Measurements from ENCODE around the gene SLC26A9. TPM values are rescaled to one million over a fixed set of nuclear protein-coding genes. Genes with fewer than 3 reads are reported as not detected.

The SLC26A9 gene
- total and polyA plus RNA-seq, 2 donors (not counting 3 experiments of a cell fraction or from before 2014, with no cell fraction given) = 0.10 to 0.20 TPM

DNA sequence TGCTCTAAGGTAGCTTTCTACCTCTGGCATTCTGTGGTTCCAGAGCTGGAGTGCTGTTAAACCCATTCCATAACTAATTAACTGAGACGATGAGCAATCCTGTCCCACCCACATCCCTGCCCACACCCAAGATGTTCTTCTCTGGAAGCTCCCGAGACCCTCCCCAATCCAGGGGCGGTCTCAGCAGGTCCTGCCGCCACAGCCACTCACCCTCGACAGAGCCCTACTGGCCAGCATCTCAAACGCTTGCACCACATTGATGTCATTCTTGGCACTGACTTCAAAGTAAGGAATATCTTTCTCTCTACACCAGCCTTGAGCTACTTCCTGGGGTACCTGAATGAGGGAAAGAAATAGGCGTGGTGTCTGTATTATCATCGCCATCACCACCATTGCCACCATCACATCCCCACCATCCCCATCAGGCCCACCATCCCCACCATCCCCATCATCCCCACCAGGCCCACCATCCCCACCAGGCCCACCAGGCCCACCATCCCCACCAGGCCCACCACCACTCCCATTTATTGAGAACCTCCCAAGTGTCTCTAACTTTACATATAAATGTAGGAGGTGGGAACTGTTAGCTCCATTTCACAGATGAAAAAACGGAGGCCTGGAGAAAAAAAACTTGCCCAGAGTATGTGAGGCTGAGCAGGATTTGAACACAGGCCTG is 42.2 kb upstream of the SLC26A9 start:
- POLR2A ChIA-PET = no interaction called here
- intact Hi-C loops (cut with micrococcal nuclease) = no loop called here

More for the DNA sequence above, 42.2 kb upstream of the SLC26A9 start:
- Histone ChIP-seq H3K27ac (ENCODE audit: insufficient read depth, low read depth, low read length) (no peak overlapping the region), H2AFZ (ENCODE audit: low read depth, low read length) (no peak overlapping the region), H3K27me3 (ENCODE audit: control insufficient read depth in 2 of 2, insufficient read depth in 2 of 2, low read length in 2 of 2) (no peaks in the 10 kb centered on the region), H3K9me1 (replicated peaks; ENCODE audit: control insufficient read depth, extremely low read depth, insufficient read depth, low read length) (no peaks in the 10 kb centered on the region), H3K4me1 (ENCODE audit: control insufficient read depth, extremely low read depth, insufficient read depth, low read length) (peaks cover 26% of the 10 kb centered on the region), H3K79me2 (ENCODE audit: control insufficient read depth, insufficient read depth, low read length) (no peaks in the 10 kb centered on the region), H4K20me1 (replicated peaks; ENCODE audit: control insufficient read depth, extremely low read depth, insufficient read depth, low read length) (no peaks in the 10 kb centered on the region), H3K4me2 (ENCODE audit: insufficient read depth, low read length) (no peak overlapping the region), H3K4me3 (replicated peaks in 1 of 3; ENCODE audit: insufficient read depth in 1 of 3, low read depth in 1 of 3, low read length in 3 of 3) (no peak overlapping the region), H3K9me3 (replicated peaks; ENCODE audit: control insufficient read depth, insufficient read depth, low read length) (no peaks in the 10 kb centered on the region), H3K36me3 (ENCODE audit: control insufficient read depth in 2 of 2, extremely low read depth in 1 of 2, insufficient read depth in 2 of 2, low read length in 2 of 2) (no peaks in the 10 kb centered on the region), H3K9ac (replicated peaks; ENCODE audit: extremely low read depth, insufficient read depth, low read length) (no peak overlapping the region)
- DNase-seq (ENCODE audit: low read depth, low spot score) (no peak), FAIRE-seq (no peak)
- BruUV-seq (replicated peaks) = no TSS peak
- dilution Hi-C loops (cut with MboI; ENCODE audit: extremely low pct_ligation_motif_present, low sequenced_read_pairs) = loop anchor here (25.0 kb wide), 1 partner anchor 127 kb away; the partner anchor contains the start of gene AVPR1B
- no peak for TF ChIP-seq JUN (IDR thresholded peaks at IDR 0.05; ENCODE audit: borderline replicate concordance, insufficient read depth, insufficient read length, low read depth)
- no peak for TF ChIP-seq MYC (IDR thresholded peaks at IDR 0.05; ENCODE audit: low read depth, low read length)
- TF ChIP-seq FOS (IDR thresholded peaks at IDR 0.05; ENCODE audit: borderline replicate concordance, insufficient read depth, low read length) = no peak
- TF ChIP-seq, protein P1, sequence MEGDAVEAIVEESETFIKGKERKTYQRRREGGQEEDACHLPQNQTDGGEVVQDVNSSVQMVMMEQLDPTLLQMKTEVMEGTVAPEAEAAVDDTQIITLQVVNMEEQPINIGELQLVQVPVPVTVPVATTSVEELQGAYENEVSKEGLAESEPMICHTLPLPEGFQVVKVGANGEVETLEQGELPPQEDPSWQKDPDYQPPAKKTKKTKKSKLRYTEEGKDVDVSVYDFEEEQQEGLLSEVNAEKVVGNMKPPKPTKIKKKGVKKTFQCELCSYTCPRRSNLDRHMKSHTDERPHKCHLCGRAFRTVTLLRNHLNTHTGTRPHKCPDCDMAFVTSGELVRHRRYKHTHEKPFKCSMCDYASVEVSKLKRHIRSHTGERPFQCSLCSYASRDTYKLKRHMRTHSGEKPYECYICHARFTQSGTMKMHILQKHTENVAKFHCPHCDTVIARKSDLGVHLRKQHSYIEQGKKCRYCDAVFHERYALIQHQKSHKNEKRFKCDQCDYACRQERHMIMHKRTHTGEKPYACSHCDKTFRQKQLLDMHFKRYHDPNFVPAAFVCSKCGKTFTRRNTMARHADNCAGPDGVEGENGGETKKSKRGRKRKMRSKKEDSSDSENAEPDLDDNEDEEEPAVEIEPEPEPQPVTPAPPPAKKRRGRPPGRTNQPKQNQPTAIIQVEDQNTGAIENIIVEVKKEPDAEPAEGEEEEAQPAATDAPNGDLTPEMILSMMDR (IDR thresholded peaks at IDR 0.05; ENCODE audit: extremely low read depth in 1 of 2, insufficient read depth in 1 of 2, low read depth in 1 of 2, low read length in 2 of 2) = no peak
- no peak for TF ChIP-seq POLR2AphosphoS5 (IDR thresholded peaks at IDR 0.05; ENCODE audit: insufficient read depth, low read depth, low read length)
- no peak for TF ChIP-seq EZH2 (IDR thresholded peaks at IDR 0.05; ENCODE audit: borderline replicate concordance, low read depth, low read length, severe bottlenecking)
- no peak for TF ChIP-seq POLR2A (IDR thresholded peaks at IDR 0.05; ENCODE audit: low read depth, low read length)
- TF ChIP-seq, protein P2, sequence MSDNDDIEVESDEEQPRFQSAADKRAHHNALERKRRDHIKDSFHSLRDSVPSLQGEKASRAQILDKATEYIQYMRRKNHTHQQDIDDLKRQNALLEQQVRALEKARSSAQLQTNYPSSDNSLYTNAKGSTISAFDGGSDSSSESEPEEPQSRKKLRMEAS (IDR thresholded peaks at IDR 0.05; ENCODE audit: insufficient read depth, insufficient read length) = no peak
- TF ChIP-seq GATA2 (IDR thresholded peaks at IDR 0.05; ENCODE audit: insufficient read depth, insufficient read length, low read depth, low read length) = no peak
- CTCF ChIA-PET = interaction anchor here (1.0 to 12.0 kb wide), 10 partner anchors 9 to 194 kb away, joined by 3 to 1606 read pairs (median 18); partner anchors contain the start of gene AVPR1B
